Measurements from ENCODE around the gene IFI35. TPM values are rescaled to one million over a fixed set of nuclear protein-coding genes. Genes with fewer than 3 reads are reported as not detected.
"Not testable (repeated sequence)": the region's sequence is repeated elsewhere in the genome, so short reads cannot be mapped to it uniquely, and the experiment has no call there.

IFI35 gene
- total RNA-seq, 4 donors from 2014 or later = 1.3 to 11.0 (median 4.0) TPM

DNA sequence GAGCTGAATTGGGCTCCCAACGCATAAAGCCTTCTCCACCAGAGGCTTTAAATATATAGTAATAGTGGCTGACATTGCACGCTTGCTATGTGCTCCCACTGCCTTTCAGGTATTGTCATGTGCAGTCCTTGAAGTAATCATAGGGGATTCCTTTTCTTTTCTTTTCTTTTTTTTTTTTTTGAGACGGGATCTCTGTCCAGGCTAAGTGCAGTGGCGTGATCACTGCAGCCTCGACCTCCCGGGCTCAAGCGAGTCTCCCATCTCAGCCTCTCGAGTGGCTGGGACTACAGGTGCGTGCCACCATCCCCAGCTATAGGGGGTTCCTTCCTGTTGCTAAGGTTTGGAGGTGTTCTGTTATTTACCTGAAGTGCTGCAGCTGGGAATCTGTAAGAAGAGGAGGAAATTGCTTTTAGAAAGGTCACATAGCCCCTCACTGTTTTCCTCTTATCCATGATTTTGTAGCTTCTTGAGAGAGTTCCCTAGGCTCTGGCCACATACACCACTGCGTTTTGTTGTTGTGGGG, 7.5 kb upstream of the IFI35 start:
- no peak for TF ChIP-seq POLR2A (IDR thresholded peaks at IDR 0.05)
- TF ChIP-seq, protein P1, sequence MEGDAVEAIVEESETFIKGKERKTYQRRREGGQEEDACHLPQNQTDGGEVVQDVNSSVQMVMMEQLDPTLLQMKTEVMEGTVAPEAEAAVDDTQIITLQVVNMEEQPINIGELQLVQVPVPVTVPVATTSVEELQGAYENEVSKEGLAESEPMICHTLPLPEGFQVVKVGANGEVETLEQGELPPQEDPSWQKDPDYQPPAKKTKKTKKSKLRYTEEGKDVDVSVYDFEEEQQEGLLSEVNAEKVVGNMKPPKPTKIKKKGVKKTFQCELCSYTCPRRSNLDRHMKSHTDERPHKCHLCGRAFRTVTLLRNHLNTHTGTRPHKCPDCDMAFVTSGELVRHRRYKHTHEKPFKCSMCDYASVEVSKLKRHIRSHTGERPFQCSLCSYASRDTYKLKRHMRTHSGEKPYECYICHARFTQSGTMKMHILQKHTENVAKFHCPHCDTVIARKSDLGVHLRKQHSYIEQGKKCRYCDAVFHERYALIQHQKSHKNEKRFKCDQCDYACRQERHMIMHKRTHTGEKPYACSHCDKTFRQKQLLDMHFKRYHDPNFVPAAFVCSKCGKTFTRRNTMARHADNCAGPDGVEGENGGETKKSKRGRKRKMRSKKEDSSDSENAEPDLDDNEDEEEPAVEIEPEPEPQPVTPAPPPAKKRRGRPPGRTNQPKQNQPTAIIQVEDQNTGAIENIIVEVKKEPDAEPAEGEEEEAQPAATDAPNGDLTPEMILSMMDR (IDR thresholded peaks at IDR 0.05 in 4 of 5, conservative IDR thresholded peaks at IDR 0.05 in 1 of 5) = no peak
- ATAC-seq (no peak), DNase-seq (no peak)
- in situ Hi-C loops (cut with MboI; ENCODE audit: low sequenced_read_pairs in 4 of 4) (no loop called here), intact Hi-C loops (cut with DNase I; ENCODE audit: low total_unique reads) (loop anchor here (5.0 to 10.0 kb wide), 3 partner anchors 167 to 316 kb away; partner anchors contain the start of genes NBR1 and PSME3)
- Histone ChIP-seq H3K4me3 (peak overlapping the region; percentile 84 to 92 (median 88)), H3K9me3 (no peaks in the 10 kb centered on the region), H3K27ac (peak overlapping the region; percentile 84 to 94 (median 91)), H3K27me3 (no peaks in the 10 kb centered on the region), H3K36me3 (peaks cover 2 to 45% of the 10 kb centered on the region in 2 donors), H3K4me1 (peaks cover 16 to 18% of the 10 kb centered on the region in 2 donors)

DNA sequence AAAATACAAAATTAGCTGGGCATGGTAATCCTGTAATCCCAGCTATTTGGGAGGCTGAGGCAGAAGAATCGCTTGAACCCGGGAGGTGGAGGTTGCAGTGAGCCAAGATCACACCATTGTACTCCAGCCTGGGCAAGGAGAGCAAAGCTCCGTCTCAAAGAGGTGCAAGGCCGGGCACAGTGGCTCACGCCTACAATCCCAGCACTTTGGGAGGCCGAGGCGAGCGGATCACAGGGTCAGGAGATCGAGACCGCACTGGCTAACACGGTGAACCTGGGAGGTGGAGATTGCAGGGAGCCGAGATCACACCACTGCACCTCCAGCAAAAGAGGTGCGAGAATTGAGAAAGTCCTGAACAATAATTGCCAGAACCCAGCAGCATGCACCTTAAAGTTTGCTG, 5.7 kb upstream of the IFI35 start:
- in situ Hi-C loops (cut with MboI; ENCODE audit: low sequenced_read_pairs in 4 of 4) = loop anchor here in 1 of 4 donors (25.0 kb wide), 1 partner anchor 311 kb away; no protein-coding TSS in a partner anchor
- ATAC-seq; DNase-seq; H3K9me3 ChIP-seq; H3K4me3 ChIP-seq; intact Hi-C loops (cut with DNase I; ENCODE audit: low total_unique reads); H3K27me3 ChIP-seq: not testable (repeated sequence)
- Histone ChIP-seq H3K27ac (peak overlapping the region in 2 of 4 donors; percentile 20 to 63), H3K36me3 (peaks cover 2 to 45% of the 10 kb centered on the region in 2 donors), H3K4me1 (peaks cover 16 to 18% of the 10 kb centered on the region in 2 donors)

DNA sequence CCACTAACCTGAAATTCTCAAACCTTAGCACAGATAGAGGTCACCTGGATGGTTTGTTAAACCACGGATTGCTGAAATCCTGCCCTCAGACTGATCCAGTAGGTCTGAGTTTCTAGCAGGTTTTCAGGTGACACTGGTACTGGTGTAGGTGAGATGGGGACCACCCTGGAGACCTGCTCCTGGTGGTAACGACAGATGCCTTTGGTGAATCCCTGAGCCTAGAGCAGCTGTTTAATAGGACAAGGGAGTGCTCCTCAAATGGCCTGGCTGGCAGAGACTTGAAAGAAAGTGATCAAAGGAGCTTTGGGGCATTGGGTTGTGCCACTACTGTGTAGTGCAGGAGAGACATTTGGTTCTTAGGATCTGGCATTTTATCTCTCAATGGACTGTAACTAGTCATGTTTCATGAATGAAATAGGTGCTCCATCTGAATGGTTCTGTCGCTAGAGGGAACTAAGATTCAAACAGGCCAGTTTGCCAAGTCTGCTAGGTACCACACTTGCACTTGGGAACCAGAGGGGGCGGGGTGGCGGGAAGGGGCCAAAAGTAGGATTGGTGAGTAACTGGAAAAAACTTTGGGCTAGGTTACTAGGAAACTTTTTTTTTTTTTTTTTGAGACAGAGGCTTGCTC, 2.9 kb upstream of the IFI35 start:
- TF ChIP-seq, protein P1 (IDR thresholded peaks at IDR 0.05 in 4 of 5, conservative IDR thresholded peaks at IDR 0.05 in 1 of 5) = no peak
- TF ChIP-seq POLR2A (IDR thresholded peaks at IDR 0.05) = no peak
- Histone ChIP-seq H3K36me3 (peaks cover 2 to 45% of the 10 kb centered on the region in 2 donors), H3K4me3 (no peak overlapping the region), H3K4me1 (peaks cover 15 to 22% of the 10 kb centered on the region in 2 donors), H3K9me3 (no peaks in the 10 kb centered on the region), H3K27me3 (no peaks in the 10 kb centered on the region), H3K27ac (peak overlapping the region in 2 of 4 donors; percentile 24 to 40)
- DNase-seq (peak in 1 of 2 donors; percentile 71), ATAC-seq (peak; percentile 34 to 57)
- intact Hi-C loops (cut with DNase I; ENCODE audit: low total_unique reads) (no loop called here), in situ Hi-C loops (cut with MboI; ENCODE audit: low sequenced_read_pairs in 4 of 4) (loop anchor here in 1 of 4 donors (25.0 kb wide), 1 partner anchor 309 kb away; no protein-coding TSS in a partner anchor)

DNA sequence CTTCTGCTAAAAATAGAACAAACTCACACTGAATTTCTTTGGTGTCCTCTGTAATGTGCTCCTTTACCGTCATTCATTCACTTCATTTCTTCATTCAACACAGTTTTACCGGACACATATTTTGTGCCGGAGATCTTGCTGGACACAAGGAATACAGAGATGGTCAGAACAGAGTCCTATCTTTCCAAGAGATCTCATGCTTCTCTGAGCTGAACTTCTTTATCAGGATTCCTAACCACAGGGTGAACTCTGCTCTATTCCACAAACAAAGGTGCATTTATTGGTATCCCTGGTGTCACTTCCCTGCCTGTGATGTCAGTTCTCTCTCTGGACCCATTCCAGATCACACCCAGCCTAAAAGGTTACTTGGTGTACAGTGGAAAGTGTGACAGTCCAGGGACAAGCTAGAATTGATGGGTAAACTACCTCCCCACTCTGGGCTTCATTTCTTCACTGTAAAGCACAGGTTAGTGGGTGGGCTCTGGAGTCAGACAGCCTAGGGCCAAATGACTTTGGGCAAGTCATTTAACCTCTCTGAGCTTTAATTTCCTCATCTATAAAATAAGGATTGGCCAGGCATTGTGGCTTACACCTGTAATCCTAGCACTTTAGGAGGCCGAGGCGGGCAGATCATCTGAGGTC, 4.2 kb downstream of the IFI35 start:
- peak in 1 of 2 donors; percentile 9 for TF ChIP-seq POLR2A (IDR thresholded peaks at IDR 0.05)
- TF ChIP-seq, protein P1 (IDR thresholded peaks at IDR 0.05 in 4 of 5, conservative IDR thresholded peaks at IDR 0.05 in 1 of 5) = no peak
- Histone ChIP-seq H3K36me3 (peaks cover 0 to 1% of the 10 kb centered on the region in 2 donors), H3K27ac (peak overlapping the region; percentile 3 to 47 (median 23)), H3K4me1 (peaks cover 7 to 18% of the 10 kb centered on the region in 2 donors), H3K9me3 (no peaks in the 10 kb centered on the region), H3K4me3 (no peak overlapping the region), H3K27me3 (no peaks in the 10 kb centered on the region)
- DNase-seq = no peak
- no peak for ATAC-seq
- in situ Hi-C loops (cut with MboI; ENCODE audit: low sequenced_read_pairs in 4 of 4) (loop anchor here in 1 of 4 donors (25.0 kb wide), 1 partner anchor 302 kb away; no protein-coding TSS in a partner anchor), intact Hi-C loops (cut with DNase I; ENCODE audit: low total_unique reads) (no loop called here)
